ENCODE data around the gene AEN.

The AEN gene

GRCh38 chr15:88648357-88649214 lies 27.4 kb downstream of the AEN start:
- in situ Hi-C loops (cut with HindIII; ENCODE audit: low sequenced_read_pairs), result no loop called here

- in situ Hi-C loops (cut with HindIII; ENCODE audit: low sequenced_read_pairs), result no loop called here
Measured at GRCh38 chr15:88649286-88649733, 28.2 kb downstream of the AEN start.

GRCh38 chr15:88649753-88650551 lies 28.8 kb downstream of the AEN start:
- in situ Hi-C loops (cut with HindIII; ENCODE audit: low sequenced_read_pairs), result no loop called here

- in situ Hi-C loops (cut with HindIII; ENCODE audit: low sequenced_read_pairs), result no loop called here
Measured at GRCh38 chr15:88650556-88650955, 29.4 kb downstream of the AEN start.

- in situ Hi-C loops (cut with HindIII; ENCODE audit: low sequenced_read_pairs), result no loop called here
Measured at GRCh38 chr15:88651136-88651732, 30.1 kb downstream of the AEN start.

- in situ Hi-C loops (cut with HindIII; ENCODE audit: low sequenced_read_pairs), result no loop called here
Measured at GRCh38 chr15:88651971-88652370, 30.8 kb downstream of the AEN start.

GRCh38 chr15:88652456-88653199 lies 31.5 kb downstream of the AEN start:
- in situ Hi-C loops (cut with HindIII; ENCODE audit: low sequenced_read_pairs), result no loop called here

- in situ Hi-C loops (cut with HindIII; ENCODE audit: low sequenced_read_pairs), result no loop called here
Measured at GRCh38 chr15:88653200-88654064, 32.3 kb downstream of the AEN start.

GRCh38 chr15:88654430-88655102 lies 33.4 kb downstream of the AEN start:
- in situ Hi-C loops (cut with HindIII; ENCODE audit: low sequenced_read_pairs), result loop anchor here (5.0 kb wide), 1 partner anchor 103 kb away; no protein-coding TSS in a partner anchor

- in situ Hi-C loops (cut with HindIII; ENCODE audit: low sequenced_read_pairs), result loop anchor here (5.0 kb wide), 1 partner anchor 102 kb away; no protein-coding TSS in a partner anchor
Measured at GRCh38 chr15:88655103-88655553, 34.0 kb downstream of the AEN start.

GRCh38 chr15:88655800-88656488 lies 34.8 kb downstream of the AEN start:
- in situ Hi-C loops (cut with HindIII; ENCODE audit: low sequenced_read_pairs), result loop anchor here (5.0 kb wide), 1 partner anchor 101 kb away; no protein-coding TSS in a partner anchor

GRCh38 chr15:88656760-88657221 lies 35.7 kb downstream of the AEN start:
- in situ Hi-C loops (cut with HindIII; ENCODE audit: low sequenced_read_pairs), result loop anchor here (5.0 kb wide), 1 partner anchor 101 kb away; no protein-coding TSS in a partner anchor

GRCh38 chr15:88657326-88658069 lies 36.4 kb downstream of the AEN start:
- in situ Hi-C loops (cut with HindIII; ENCODE audit: low sequenced_read_pairs), result loop anchor here (5.0 kb wide), 1 partner anchor 100 kb away; no protein-coding TSS in a partner anchor

- in situ Hi-C loops (cut with HindIII; ENCODE audit: low sequenced_read_pairs), result loop anchor here (5.0 kb wide), 1 partner anchor 99 kb away; no protein-coding TSS in a partner anchor
Measured at GRCh38 chr15:88658070-88658965, 37.2 kb downstream of the AEN start.

- in situ Hi-C loops (cut with HindIII; ENCODE audit: low sequenced_read_pairs), result loop anchor here (5.0 kb wide), 1 partner anchor 98 kb away; no protein-coding TSS in a partner anchor
Measured at GRCh38 chr15:88658972-88659931, 38.1 kb downstream of the AEN start.

All from endothelial cell of hepatic sinusoid (primary cell).